Mesangial cell (primary cell): Measurements from ENCODE around the gene DLX1. TPM values are rescaled to one million over a fixed set of nuclear protein-coding genes. Genes with fewer than 3 reads are reported as not detected.

Source experiments
- total RNA-seq: library from RNA; depleted of rRNA; stranded (reverse); fragments of >200 nt; gene quantifications from 2 replicates; pipeline ENCODE4 v1.2.3, GENCODE V29; 2015

DLX1 gene
- 0.16 TPM in 1 of 2 replicates, not detected in the other for total RNA-seq

GRCh38 chr2:172085460-172086159 lies at the start of gene DLX1:
DLX1 (plus strand) TSS chr2:172085507; CDS start chr2:172085678, 171 bp downstream.

DNA sequence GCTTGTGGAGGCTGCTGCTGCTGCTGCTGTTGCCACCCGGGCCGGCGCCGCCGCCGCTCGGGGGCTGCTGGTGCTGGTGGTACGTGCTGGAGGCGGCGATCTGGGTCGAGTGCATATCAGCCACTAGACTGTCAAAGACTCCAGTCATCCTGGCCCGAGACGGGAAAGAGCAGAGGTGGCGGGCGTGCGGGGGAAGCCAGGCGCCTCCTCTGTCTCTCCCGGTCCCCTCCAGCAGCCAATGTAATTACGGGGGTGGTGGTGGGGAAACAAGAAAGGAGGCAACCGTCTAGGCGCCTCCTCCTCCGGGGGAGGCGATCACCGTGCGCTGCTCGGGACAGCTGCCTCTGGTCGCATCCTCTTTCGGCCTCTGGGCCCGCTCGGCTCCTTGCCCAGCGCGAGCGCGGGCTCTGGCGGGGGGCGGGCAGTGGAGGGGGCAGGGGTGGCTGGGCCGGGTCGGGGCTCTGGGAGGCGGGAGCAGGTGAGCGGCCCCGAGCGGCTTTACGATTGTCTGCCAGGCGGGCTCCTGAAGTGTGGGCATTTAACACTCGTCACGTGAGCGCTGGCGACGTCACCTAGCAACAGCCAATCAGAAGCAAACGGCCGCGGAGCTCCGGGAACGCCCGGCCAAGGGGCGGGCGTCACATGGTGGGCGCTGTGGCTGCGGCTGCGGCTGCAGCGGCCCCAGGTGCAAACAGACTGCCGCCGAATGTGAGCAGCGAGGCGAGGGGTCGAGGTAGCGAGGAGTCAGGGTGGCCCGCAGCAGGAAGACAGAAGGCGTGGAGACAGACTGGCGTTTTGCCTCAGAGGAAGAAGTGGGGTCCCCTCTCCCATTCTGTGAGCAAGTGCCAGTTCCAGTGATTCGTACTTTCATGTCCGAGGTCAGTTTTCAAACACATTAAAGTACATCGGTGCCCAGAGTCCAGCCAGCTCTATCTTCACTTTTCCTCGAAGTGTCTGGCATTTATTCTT lies 17.4 kb downstream of the DLX1 start, which contains the start of gene DLX2:
DLX2 (minus strand) TSS at position 510 of the 969 bp plus-strand sequence; CDS start at position 148, 362 bp downstream.

Other genes starting within 250 kb of the DLX1 start
- gene SLC25A12, start 191.3 kb upstream of the DLX1 start, total RNA-seq: 9.3 and 9.4 TPM in 2 replicates
- gene HAT1, start 163.0 kb upstream of the DLX1 start, total RNA-seq: 14.5 and 40.6 TPM in 2 replicates
- gene METAP1D, start 85.6 kb upstream of the DLX1 start, total RNA-seq: 3.1 and 5.3 TPM in 2 replicates
- 0.16 TPM in 1 of 2 replicates, not detected in the other for gene DLX2, start 17.4 kb downstream of the DLX1 start, total RNA-seq